HG03108 (cell line): Measurements from ENCODE around the gene CC2D1A.
"Not testable (repeated sequence)": the region's sequence is repeated elsewhere in the genome, so short reads cannot be mapped to it uniquely, and the experiment has no call there.

Source experiments
- ATAC-seq: cut with Tn5 transposase; IDR thresholded peaks from one replicate; pipeline ENCODE4 v1.9.1; 2021; ENCODE audit warnings: moderate library complexity; ENCODE audit not compliant: unreplicated experiment

CC2D1A gene

DNA sequence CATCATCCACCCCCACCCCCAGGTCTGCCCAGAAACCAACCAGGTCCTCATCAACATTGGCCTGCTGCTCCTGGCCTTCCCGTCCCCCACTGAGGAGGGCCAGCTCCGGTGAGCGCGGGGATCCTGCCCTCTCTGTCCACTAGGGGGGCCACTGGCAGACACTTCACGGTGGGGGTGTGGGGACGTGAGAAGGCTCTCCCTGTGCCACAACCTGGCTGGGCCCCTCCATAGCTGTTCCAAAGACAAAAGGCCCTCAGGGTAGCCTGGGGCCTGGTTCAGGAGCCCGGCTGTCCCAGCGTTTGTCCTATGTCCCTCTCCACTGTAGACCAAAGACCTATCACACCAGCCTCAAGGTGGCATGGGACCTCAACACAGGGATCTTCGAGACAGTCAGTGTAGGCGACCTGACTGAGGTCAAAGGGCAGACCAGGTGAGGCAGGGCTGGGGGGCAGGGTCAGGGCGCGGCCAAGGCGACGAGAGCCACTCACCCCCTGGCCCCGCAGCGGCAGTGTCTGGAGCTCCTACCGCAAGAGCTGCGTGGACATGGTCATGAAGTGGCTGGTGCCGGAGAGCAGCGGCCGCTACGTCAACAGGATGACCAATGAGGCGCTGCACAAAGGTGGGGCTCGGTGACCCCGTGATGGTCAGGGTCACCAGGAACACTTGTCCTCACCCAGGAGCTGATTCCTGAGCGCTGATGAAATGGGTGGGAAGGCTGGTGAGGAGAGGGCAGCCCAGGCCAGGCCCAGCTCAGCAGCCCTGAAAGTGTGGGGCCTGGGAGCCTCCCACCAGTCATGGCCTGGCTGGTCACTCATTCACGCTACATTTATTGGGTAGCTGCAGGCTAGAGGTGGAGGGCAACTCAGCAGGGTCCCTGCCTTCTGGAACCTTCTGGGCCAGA lies 54.2 kb downstream of the CC2D1A start:
- no peak for ATAC-seq

DNA sequence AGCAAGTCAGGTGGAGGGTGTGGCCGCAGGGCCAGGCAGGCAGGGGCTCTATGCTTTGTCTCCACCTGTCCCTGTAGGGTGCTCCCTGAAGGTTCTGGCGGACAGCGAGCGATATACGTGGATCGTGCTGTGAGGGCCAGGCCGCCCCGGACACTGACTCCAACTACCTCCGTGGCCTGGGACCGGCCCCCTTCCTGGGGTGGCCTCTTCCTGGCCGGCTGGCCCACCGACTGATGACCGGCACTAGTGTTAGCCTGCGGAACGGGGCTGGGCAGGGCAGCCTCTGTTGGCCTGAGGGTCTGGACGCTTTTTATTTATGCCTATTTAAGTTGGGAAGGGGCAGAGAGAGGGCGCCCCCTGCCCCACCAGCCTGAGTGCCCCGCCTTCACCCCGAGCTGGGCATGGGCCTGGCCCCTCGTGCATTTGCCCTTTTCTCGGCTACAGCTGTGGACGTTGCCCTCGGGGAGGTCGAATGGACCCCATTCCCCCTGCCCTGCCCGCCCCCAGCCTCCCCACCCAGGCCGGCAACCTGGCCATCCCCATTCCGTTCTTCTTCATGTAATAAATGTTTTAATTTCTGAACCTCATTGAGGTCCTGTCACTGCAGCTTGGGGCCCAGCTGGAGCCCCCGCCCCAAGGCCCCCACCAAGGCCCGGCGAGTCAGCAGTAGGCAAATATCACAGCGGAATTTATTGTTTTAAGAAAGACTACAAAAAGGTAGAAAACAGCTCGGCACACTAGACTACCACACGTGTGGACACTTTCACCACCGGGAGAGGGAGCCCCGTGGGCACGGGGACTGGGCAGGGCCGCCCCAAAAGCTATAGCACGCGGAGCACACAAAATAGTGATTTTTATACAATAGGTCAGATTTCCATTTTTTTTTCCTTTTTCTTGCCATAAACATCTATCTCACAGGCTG lies 55.1 kb downstream of the CC2D1A start:
- ATAC-seq = no peak

DNA sequence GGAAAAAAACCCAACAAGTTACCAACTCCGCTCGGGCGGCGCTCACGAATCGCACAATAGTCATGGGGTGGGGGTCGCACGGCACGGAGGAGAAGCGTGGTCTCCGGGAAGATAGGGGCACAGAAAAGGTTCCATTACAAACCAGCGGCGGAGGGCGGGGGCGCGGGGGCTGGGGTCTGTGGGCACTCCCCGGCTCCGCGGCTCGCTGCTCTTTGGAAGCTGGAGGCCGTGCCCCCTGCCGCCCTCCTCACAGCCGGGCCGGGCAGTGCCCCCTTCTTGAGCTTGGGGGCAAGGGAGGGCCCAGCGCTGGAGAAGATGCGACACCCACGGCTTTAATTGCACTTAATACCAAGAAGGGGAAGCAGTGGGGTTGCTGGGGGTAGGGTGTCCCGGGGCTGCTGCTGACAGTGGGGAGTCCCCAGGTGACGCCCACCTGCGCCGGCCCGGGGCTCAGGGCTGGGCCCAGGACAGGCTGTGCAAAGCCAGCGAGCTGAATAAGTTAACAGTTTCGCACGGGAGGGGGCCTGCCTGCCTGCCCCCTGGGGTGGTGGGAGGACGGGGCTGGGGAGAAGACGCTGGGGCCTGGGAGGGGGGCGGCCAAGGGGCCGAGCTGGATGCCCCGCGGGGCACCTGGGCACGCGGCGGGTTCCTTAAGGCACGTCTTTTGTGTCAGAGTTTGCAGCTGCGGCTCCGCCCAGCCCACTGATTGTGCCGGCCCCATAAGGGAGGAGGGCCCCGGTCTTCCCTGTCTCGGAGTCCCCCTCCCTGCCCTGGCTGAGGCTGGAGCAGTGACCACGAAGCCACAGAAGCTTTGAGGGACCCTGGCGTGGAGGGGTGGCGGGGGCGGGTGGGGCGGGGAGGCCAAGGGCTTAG lies 56.1 kb downstream of the CC2D1A start:
- ATAC-seq = no peak

DNA sequence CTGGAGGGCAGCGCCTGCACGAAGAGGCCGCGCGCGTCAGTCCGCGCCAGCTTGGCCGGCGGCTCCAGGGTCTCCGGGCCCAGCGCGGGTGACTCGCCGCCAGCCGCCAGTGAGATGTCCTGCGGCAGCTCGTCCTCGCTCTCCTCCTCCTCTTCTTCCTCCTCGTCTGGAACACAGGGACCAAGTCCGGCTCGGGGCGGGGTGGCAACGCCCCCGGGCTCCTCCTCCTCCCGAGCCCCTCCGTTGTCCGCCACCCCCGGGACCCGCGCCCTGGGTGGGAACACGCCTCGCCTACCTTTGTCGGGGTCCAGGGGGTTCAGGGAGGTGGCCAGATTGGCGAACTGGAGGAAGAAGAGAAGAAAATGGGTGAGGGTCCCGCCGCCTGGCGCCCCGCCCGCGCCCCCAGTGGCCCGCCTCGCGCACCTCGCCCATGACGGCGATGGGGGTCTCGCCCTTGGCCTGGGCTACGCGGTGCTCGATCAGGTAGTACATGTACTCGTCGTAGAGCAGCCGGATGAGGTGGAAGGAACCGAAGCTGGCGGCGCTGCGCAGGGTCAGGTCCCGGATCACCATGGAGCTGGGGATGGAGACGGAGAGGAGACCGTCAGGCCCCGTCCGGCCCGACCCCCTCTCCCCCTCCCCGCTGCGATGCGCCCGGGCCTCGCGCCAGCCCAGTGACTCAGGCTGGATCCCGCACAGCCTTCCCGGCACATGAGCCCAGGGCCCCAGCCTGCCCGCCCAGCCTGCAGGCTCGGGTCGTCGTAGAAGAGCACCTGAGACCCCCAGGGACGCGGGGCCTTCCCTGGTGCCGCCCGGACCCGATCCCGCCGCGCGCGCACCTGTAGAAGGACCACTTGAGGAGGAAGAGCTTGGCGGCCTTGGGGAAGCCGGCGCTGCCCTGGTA lies 57.0 kb downstream of the CC2D1A start:
- no peak for ATAC-seq

DNA sequence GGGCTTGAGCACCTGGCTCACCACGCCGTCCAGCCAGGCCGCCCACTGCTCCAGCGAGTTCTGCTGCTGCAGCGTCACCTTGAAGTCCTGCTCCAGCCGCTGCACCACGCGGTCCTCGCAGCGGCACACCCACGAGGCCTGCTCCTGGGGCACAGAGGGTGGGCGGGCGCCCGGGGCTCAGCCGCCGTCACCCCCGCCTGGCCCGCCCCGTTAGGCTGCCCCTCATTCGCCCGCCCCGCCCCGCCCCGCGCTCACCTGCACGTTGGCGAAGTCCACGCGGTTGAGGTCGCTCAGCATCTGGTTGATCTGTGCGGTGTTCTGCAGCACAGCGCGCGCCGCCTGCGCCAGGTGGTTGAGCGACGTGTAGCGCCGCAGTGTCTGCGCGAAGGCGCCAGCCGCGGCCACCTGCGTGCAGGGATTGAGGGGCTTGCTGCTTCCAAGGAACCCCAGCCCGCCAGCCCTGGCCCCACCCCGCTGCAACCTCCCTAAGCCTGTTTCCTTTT lies 57.7 kb downstream of the CC2D1A start:
- ATAC-seq = no peak

DNA sequence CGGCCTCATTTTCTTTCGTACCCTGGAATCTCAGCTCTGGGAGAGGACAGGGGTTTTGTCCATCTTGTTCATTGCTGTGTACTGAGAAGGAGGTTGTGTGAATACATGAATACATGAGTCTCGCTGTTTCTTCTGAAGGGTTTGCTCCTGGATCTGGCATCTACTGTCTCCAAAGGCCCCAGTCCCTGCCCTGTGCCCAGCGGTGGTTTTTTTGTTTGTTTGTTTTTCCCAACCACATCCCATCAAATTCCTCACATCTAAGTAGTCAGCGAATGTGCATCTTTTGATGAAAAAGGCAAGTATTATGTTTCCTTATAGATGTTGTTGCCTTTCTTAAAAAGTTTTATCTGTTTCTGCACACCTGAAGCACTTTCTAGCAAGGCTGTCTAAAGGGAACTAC lies 58.8 kb downstream of the CC2D1A start:
- no peak for ATAC-seq

DNA sequence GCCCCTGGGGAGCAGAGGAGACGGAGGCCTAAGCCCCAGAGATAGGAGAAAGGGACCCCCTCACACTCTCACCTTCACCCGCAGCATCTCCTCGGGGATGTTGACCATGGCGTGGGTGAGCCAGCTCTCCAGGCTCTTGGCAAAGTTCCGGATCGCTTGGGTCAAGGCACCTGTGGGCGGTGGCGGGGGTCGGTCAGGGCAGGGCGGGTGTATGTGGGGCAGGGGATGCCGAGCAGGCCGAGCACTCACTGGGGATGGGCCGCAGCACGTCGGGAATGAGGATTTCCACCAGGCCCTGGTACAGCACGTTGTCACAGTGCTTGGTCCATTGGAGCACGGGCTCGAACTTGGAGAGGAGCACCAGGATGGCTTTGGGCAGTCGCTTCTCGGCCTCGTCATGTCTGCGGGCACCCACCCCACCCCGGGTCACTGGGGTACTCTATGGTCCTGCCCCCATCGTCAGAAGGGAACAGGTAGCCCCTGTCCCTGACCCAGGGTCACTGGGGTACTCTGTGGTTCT lies 59.4 kb downstream of the CC2D1A start:
- ATAC-seq = no peak

DNA sequence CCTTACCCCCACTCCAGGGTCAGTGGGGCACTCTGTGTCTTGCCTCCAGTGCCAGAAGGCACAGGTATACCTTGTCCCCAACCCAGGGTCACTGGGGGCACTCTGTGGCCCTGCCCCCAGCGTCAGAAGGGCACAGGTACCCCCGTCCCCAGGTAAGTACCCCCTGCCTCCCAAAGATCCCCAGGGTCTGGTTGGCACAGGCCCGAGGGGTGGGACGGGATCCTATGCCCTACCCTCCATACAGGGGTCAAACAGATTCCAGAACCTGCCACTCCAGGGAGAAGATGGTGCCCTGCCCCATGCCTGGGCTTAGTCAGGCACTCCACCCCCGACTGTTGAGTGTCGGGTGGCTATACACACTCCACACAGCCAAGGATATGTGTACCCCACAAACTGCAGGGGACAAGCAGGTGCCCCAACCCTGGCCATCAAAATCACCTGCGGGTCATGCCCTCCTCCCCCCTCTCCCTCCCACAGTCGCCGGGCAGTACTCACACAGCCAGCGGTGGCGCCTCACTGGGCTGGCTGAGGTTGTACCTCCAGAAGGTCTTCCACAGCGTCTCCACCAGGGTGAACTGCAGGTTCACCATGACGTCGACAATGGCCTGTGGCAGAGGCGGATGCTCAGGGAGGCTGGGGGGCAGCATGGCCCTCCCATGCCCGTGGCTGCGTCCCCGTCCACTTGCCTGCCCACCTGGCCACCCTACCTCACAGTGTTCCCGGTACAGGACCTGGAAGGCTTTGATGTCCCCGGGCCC lies 60.1 kb downstream of the CC2D1A start:
- no peak for ATAC-seq

DNA sequence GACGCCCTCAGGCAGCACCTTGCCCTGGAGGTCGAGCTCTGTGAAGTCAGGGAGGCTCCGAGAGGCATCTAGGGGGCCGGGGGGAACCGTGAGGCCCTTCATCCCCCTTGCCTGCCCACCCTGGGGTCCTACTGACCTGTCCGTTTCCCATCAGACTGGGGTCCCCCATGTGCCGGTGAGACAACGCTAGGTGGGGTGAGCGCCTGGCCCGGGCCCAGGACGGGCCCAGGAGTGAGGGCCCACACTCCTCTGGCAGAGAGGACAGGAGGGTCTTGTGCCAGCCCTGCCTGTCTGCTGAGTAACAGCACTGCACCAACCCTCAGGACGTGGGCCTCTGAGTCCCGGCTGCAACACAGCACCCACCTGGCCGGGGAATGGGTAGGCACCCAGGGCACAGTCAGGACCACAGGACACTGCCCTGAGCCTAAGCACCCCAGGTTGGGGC lies 60.7 kb downstream of the CC2D1A start:
- no peak for ATAC-seq

DNA sequence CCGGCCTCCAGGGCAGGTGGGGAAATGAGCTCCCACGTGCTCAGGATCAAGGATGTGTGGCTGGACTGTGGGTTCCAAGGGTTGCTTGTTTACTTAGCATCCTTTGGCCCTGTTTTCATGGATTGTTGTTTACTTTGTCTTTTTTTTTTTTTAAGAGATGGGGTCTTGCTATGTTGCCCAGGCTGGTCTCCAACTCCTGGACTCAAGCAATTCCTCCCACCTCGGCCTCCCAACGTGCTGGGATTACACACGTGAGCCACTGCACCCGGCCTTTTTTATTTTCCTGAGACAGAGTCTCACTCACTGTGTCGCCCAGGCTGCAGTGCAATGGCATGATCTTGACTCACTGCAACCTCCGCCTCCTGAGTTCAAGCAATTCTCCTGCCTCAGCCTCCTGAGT lies 61.2 kb downstream of the CC2D1A start:
- ATAC-seq = not testable (repeated sequence)

DNA sequence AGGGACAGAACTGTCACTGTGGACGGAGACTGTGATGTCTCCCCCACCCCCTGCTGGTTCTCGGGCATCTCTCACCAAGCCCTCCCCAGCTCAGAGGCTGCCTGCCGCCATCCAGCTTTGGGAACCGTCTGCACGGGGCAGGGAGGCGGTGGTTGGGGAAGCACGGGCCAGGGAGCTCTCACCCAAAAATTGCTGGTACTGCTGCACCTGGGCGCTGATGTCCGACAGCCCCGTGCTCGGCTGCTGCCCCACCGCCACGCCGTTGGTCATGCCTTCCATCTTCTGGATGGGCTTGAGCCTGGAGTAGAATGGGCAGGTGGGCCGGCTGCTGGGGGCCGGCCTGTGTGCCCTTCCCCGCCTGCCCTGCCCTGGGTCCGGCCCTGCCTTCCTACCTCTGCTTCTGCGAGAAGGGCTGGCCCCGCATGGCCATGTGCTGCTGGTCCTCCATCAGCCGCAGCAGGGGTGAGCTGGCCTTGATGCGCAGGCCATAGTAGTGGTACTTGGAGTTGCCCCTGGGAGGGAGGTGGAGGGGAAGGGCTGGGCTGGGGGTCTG lies 62.5 kb downstream of the CC2D1A start:
- ATAC-seq = no peak

DNA sequence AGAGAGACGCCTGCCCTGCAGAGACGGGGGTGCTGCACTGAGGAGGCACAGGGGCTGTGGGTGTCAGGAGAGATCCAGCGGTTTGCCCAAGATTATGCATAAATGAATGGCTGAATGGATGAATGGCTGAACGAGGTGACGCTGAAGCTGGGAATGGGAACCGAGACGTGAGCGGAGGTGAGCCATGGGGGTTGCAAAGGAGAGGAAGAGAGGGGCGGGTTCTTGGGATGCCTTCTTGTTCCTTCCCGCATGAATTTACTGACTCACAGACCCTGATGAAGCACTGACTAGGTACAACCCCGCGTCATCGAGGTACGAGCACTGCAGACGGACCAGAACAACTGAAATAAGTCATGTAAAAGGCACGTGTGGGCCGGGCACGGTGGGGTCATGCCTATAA lies 63.0 kb downstream of the CC2D1A start:
- no peak for ATAC-seq

DNA sequence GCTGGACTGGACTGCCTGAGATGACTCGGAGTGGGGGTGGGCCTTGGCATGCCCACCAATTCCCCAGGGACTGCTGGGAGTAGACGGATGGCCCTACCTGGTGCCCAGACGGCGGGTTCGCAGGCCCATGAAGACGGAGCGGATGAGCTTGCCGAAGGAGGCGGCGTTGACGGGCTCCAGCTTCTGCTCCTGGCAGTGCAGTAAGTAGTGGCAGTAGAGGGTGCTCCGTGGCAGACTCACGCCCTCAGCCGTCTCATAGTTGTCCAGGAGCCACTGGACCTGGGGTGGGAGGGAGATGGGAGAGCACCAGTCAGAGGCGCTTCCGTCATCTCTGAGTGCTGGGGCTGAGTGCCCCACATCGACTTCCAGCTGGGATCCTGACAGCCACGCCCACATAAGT lies 63.9 kb downstream of the CC2D1A start:
- no peak for ATAC-seq

DNA sequence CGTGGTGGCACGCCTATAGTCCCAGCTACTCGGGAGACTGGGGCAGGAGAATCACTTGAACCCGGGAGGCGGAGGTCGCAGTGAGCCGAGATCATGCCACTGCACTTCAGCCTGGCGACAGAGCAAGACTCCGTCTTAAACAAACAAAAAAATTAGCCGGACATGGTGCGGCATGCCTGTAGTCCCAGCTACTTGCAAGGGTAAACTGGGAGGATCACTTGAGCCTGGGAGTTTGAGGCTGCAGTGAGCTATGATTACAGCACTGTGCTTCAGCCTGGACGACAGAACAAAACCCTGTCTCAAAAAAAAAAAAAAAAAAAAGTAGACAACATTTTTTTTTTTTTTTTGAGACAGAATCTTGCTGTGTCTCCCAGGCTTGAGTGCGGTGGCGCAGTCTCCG lies 65.9 kb downstream of the CC2D1A start:
- ATAC-seq = not testable (repeated sequence)

DNA sequence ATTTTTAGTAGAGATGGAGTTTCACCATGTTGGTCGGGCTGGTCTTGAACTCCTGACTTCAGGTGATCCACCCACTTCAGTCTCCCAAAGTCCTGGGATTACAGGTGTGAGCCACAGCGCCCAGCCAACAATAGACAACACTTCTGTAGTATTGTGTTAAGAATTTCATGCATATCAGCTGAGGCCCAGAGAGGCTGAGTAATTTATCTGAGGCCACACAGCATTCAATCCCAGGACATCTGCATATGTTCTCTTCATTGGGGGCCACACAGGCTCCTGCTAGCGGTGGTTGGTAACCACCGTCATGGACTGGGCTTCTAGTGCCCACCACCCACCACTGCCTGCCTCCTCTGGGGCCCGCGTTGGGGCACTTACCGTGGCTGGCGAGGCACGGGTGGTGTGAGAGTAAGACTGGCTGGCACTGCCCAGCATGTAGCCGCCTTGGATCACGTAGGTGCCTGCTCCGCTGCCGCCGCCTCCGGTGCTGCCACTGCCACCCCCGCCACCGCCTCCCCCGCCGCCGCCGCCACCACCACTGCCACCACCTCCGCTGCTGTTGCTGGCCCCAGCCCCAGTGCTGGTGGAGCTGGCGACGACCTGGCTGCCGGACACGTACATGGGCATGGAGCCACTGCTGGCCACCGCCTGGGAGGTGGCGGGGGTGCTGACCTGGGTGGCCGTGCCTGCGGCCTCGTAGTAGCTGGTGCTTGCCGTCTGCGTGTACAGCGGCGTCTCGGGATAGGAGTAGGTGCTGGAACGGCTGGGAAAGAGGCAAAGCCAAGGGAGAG lies 66.6 kb downstream of the CC2D1A start:
- ATAC-seq = no peak

DNA sequence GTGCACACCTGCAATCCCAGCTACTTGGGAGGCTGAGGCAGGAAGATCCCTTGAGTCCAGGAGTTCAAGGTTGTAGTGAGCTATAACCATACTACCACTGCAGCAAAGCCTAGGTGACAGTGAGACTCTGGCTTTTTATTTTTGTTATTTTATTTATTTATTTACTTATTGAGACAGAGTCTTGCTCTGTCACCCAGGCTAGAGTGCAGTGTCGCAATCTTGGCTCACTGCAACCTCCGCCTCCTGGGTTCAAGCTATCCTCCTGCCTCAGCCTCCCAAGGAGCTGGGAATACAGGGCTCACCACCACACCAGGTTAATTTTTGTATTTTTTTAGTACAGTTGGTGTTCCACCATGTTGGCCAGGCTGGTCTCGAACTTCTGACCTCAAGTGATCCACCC lies 67.5 kb downstream of the CC2D1A start:
- ATAC-seq = not testable (repeated sequence)

DNA sequence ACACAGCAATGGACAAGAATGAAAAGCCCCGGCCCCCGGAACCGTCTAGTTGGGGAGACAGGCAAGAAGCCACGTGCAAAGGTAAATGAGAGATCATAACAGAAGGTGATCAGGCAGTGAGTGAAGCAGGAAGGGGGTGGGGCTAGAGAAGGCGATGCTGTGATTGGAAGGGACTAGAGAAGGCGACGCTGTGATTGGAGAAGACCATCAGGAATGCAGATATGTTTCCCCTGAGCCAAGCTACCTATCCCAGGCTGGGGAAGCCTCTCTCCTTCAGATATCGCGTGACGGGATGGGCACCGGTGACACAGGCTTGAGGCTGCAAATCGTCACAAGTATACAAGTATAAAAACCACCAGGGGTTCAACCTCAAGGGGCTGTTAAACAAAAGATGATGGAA lies 68.1 kb downstream of the CC2D1A start:
- no peak for ATAC-seq

DNA sequence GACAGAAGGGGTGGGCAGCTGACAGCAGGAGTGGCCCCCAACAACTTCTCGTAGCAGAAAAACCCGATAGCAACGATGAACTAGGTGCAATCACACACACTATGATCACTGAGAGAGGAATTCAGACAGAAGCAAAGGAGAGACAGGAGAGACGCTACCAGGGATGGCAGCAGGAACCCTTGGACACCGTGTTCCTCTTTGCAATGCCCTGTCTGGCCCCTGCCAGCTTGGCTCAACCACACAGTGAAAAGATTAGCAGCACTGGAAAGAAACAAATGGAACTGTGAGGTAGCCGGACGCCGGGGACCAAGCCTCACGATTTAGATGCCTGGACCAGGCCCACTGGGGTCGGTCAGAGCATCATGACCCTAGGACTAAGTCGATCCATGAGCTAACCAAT lies 69.9 kb downstream of the CC2D1A start:
- no peak for ATAC-seq
